Mammary epithelial cell (primary cell): ENCODE results near the gene ODAD3.

ENCODE experiments used
- EZH2 ChIP-seq: IDR thresholded peaks from 2 replicates; pipeline ENCODE4 v1.6.1; 2012; ENCODE audit warnings: low read length, inconsistent platforms, borderline replicate concordance
- TF ChIP-seq, protein P1 (sequence below), 2 donors: IDR thresholded peaks in 1 of 2; conservative IDR thresholded peaks in 1 of 2; 2 replicates each; pipeline ENCODE4 v1.5.1; 2011 to 2012; ENCODE audit warnings: inconsistent platforms in 2 of 2, low read length in 2 of 2, mild to moderate bottlenecking in 2 of 2, control low read depth in 1 of 2, low read depth in 1 of 2; ENCODE audit not compliant: insufficient read depth in 1 of 2; ENCODE audit errors: extremely low read depth in 1 of 2

DNA sequence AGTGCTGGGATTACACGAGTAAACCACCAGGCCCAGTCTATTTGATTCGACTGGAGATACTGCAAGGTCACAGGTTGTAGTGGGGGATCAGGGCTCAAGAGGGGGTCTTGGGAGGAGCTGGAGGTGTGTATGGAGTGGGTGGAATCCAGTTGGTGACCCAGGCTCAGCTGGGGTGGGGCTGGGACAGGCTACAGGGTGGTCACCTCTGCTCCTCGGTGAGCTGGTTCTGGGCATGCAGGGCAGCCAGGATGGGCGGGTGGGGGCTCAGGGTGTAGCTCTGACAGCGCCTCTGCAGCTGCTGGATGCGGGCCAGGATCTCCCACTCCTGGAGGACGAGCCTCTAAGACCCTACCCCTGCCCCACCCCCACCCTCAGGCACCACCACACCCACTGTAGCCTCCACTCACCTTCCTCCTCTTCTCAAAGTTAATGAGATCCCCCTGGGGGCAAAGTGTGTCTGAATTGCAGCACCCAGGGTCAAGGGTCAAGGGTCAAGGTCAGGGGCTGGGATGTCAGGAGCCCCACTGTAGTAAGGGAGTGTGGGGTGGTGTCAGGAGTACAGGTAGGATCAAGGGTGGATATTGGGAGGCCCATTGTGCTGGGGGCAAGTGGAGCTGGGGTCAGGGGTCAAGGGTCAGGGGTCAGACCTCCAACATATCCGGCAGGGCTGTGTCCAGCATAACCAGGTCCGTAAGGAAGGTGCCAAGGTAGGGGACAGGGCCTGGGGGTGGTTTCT lies 32.9 kb downstream of the ODAD3 start:
- TF ChIP-seq EZH2 = no peak
- TF ChIP-seq, protein P1, sequence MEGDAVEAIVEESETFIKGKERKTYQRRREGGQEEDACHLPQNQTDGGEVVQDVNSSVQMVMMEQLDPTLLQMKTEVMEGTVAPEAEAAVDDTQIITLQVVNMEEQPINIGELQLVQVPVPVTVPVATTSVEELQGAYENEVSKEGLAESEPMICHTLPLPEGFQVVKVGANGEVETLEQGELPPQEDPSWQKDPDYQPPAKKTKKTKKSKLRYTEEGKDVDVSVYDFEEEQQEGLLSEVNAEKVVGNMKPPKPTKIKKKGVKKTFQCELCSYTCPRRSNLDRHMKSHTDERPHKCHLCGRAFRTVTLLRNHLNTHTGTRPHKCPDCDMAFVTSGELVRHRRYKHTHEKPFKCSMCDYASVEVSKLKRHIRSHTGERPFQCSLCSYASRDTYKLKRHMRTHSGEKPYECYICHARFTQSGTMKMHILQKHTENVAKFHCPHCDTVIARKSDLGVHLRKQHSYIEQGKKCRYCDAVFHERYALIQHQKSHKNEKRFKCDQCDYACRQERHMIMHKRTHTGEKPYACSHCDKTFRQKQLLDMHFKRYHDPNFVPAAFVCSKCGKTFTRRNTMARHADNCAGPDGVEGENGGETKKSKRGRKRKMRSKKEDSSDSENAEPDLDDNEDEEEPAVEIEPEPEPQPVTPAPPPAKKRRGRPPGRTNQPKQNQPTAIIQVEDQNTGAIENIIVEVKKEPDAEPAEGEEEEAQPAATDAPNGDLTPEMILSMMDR (conservative IDR thresholded peaks at IDR 0.05 in 1 of 2, IDR thresholded peaks at IDR 0.05 in 1 of 2; ENCODE audit: extremely low read depth in 1 of 2, insufficient read depth in 1 of 2, low read depth in 1 of 2, low read length in 2 of 2) = no peak
